ENCODE measurements around the gene COL23A1.

Gene COL23A1

DNA sequence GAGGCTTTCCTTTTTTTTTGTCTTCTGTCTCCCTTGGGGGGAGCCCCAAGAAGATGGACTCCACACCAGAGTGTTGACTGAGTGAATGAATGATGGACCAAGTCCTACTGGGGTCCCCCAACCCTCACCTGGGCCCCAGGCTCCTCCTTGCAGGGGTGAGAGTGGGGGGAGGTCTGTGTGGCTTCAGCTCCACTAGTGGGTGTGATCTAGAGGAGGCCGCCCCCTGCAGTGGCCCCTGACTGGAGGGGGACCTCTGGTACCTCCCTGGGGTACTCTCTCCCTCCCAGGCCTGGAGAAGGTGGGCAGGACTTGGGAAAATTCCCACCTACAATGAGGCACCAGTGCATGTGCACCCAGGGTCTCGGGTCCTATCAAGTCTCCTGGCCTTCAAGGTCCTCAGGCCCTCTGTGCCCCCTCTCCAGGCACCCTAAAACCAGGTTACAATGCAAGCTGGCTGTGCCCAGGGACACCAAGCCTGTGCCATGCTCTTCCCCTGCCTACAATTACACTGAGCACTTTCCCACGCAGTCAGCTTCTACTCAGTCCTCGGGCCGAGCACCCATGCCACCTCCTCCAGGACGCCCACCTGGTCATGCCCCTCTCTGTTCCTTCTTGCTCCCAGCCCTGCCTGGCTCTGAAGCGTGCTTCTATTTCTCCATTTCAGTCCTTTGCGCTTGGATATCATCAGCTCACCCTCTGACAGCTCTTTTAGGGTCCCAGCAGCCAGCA is 240.4 kb downstream of the COL23A1 start:
- DNase-seq: no peak

DNA sequence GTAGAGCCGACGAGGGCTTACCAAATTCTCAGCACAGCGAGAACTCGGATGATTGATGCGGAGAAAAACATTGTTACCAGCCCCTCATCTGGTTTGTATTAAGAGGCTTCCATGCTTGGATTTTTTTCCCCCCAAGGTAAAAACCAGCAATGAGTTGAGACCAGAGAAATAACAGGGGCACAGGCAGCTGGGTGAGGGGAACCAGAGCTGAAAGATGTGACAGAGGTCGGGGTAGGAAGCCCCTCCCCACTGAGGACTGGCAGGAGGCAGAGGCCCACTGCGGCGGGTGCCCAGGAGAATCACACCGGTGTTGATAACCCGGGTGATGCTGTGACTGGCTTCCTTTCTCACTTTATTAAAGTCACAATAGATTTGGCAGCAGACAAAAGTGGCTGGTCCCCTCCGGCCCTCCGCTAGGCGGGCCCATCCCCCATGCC is 241.1 kb downstream of the COL23A1 start:
- no peak for DNase-seq

DNA sequence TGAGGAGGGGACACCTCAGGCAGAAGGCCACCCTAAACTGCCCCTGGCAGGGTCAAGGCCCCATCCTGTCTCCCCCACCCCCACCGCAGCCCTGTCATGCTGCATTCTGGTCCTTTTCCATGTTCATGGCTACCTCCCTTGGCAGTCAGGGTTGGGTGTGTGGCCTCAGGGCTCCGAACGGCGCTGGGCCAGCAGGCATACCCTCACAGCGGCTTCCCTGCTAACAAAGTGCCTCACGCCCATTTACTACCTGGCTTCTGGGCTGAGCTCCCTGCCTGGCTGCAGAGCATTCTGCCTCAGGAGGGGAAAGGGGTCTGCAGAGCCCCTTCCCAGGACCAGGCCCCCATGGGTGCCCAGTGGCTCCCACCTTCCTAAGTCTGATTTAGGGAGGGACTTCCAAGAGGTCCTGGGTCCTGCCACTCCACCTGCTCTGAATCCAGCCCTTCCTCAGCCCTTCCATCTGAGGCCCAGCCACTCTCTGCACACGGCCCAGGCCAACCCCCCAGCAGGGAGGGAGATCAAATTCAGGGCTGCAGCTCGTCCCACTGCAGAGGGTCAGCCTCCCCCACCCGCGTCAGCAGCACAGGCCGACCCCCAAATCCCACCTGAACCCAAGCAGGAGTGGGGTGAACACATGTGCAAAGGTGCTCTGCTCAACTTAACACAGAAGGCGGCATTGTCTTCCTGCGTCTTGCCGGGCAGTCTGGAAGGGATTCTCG is 241.7 kb downstream of the COL23A1 start:
- DNase-seq: no peak

DNA sequence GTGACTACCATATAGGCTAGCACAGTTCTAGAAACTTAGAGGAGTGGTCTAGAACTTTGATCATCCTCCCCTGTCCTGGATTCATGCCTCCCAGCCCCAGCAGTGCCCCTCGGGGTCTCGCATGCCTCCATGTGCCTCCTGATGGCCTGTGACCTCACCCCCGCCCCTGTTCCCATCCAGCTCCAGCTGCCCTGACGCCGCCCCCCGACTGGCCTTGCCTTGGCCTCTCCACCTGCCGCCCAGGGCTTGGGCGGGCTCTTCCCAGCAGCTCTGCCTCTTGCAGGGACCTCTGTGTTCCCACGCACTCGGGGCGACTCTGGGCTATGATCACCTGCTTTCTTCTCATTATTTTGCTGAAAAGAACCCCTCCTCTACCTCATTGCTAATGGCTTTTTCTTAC is 242.2 kb downstream of the COL23A1 start:
- DNase-seq: no peak

DNA sequence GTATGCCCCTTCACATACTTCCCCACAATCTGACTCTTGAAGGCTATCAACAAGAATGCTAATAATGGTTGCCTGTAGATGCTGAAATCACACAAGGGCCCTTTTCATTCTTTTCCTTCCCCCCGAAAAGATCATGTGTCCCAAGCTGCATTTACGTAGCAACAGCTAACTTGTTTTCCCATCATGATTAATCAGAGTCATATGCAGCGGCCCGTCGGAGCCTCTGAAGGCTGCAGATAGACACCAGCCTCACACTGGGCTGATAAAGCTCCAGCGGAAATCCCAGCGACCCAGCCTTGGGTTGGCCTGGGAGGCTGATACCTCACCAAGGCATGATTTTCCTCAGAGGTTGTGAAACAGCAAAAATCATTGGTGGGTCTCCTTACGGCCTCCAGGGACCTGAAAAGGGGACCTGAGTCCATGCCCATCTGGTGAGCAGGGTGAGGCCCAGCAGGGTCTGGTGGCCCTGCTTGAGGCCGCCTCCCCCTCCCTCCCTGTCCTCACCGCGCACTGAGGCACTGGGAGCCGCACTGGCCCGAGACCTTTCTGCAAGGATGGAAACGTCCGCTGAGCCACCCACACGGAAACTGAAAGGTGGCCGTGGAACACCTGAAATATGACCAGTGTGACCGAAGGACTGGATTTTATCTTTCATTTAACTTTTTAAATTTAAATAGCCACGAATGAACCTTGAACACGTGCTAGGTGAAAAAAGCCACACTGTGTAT is 243.4 kb downstream of the COL23A1 start:
- DNase-seq: no peak

DNA sequence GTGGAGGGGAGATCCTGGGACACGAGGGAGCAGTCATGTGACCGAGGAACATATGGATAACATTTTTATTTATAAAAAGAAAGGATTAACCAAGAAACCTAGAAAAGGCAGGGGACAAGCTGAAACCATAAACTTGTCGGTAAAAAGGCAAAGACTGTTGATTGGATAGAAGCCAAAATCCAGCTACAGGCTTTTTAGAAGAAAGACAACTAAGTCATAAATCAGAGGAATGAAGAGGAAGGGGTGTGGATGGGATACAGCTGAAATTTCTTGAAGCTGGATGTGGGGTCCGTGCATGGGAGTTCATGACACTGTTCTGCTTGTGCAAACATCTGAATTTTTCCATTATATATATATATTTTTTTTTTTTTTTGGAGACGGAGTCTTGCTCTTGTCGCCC is 246.9 kb downstream of the COL23A1 start:
- DNase-seq: no peak

DNA sequence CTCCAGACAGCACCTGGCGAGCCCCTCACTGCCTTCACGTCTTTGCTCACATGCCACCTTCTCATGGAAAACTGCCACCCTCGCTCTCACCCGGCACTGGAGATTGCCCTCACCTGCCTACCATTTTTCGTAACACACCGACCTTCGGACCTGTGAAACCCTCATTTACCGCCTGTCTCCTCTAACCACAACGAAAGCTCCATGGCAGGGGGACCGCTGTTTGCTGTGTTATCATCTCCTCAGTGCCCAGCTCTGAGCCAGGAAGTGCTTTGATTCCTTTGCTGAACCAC is 248.4 kb downstream of the COL23A1 start:
- no peak for DNase-seq

DNA sequence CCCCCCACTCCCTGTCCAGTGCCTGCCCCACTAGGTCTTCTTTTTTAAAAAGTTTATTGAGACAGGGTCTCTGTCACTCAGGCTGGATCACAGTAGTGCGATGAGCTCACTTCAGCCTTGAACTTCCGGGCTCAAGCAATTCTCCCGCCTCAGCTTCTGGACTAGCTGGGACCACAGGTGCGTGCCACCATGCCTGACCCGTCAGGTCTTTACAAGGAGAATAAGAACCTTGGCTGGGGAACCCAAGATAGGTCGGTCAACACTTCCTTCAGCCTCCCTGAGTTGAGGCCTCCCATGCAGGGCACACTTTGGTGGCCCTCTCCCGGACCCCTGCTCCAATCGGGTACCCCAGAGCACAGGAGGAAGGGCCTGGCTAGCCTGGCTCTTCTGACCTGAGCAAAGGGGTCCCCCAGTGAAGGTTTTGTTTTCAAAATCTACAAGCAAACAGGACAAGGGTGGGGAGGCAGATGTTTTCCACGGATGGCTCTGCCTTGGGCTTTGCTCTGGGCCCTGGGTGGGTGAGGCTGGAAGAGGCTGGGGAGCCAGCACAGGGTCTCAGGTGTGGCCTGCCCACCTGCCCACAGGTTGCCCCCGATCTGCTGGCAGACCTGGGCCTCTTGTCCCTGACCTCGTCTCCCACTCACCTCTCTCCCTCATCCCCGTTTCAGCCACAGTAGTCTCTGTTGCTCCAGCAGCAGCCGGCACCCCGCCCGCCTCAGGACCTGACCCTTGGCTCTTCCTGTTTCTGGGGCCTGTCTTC is 248.9 kb downstream of the COL23A1 start:
- no peak for DNase-seq

DNA sequence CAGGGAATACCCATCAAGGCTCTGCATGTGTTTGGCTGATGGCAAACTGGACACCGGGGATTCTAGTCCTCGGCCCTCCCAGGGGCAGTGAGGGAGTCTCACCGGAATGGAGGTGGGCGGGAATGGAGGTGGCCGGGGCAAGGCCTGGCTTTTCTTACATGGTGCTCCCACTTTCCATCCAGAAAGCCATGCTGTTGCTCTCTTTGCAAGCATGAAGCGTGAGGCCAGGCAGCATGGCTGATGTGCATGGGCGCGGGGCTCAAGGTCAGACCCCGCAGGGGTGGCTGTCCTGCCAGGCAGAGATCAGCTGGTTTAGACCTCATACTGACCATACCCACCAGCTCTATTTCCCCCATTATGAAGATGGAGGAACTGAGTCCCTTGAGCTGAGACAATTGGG is 249.6 kb downstream of the COL23A1 start:
- DNase-seq: no peak

DNA sequence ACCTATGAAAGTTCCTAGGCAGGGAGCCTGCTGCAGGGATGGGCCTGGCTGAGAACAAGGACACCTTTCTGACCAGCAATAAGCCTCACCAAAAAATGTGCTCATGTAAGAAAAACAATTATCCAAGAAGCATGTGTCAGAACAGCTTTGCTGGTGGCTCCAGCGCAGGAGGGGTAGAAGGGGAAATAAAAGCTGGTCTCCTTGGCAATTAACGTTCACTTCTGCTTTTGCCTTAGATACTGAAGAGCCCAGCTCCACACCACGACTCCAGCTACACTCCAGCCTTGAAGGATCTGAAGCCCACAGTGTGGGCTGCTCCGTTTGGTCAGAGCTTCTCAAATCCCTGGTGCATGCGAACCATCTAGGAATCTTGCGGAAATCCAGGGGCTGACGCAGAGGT is 250.0 kb downstream of the COL23A1 start:
- DNase-seq: no peak

DNA sequence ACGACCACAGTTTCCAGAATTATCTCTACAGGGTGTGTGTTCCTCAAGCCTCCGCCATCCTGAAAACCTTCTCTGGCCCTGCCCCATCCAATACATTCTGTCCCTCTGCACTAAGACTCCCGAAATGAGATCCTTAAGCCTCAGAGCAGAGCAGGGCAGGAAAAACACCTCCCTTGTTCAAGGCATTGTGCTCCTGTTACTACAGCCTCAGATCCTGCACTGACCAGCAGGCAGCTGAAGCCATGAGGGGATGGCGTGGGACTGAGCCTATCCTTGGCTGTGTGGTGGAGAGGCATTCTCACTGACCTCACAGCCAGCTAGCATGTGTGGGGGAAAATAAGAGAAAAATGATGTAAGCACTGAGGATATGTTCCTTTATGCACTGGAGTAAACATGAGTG is 250.9 kb downstream of the COL23A1 start:
- DNase-seq: no peak

DNA sequence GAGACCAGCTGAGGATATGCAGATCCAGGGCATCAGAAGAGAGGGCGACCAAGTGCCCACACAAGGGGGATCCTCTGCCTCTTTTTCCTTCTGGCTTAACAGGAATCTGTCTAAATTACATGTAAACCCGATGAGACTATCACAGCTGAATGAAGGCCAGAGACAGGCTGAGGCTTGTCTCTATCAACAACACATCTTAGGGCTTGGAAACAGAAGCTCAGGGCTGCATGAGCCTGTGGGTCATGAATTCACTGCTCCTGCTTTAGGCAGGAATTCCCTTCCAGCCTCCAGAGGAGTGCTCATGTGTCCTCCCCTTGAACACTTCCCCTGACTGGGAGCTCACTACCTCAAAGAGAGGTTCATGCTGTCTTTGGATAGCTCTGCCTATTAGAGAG is 251.4 kb downstream of the COL23A1 start:
- no peak for DNase-seq

DNA sequence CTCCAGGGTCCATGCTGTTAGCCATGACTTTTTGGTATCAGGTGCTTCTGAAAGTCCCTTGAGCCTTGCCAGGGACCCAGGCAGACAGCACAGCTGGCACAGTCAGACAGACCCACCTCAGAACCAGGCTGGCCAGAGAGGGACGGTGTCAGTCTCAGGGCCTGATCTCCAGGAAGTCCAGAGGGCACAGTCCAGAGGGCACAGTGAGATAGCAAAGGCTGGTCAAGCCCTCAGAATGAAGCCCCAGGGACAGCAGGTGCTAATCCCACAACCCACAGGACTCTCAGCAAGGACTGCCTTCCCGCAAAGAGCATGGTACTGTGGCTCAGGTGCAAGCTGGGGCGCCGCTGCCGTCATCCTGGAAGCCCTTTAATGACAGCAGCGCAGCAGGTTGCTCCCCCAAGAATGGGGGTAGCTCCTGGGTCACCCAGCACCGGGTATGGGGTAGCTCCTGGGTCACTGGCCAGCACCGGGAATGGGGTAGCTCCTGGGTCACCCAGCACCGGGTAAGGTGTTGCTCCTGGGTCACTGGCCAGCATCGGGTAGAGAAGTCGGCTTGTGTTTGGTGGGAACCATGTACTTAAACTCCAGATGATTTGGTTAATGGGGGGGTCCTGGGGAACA is 252.0 kb downstream of the COL23A1 start:
- DNase-seq: no peak

DNA sequence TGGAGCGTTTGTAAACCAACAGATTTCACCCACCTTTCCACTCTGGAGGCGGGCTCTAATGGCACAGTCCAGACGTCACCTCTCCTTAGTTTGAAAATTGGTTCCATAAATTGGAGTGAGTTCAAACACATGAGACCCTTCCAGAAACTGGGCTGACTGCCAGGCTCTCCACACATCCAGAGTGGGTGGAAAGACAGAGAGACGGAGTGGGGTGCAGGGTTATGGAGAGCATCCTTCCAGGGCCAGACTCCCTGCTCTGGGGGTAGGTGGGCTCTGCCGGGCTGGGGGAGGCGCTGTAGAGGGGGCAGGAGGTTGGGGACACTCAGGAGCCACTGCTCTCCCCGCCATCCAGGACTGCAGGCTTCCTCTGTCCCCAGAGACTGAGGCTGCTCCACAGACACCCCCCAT is 252.9 kb downstream of the COL23A1 start:
- peak; percentile 45 for DNase-seq

DNA sequence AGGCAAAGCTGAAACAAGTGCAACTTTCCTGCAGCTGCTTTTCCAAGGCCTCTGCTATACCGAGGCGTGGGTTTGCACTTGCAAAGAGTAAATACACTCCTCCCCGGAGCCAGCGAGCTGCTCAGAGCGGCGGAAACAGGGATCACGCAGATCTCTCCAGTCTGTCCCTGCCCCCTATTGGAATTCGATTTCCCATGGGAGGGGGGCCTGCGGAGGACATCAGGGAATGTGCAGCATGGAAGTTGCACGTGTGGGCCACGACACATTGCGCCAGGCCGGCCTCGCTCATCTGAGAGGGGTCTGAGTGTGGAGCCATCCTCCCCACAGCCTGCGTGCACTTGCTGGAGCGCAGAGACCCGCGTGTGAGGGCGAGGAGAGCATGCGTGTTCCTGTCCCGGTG is 253.3 kb downstream of the COL23A1 start:
- DNase-seq: no peak

DNA sequence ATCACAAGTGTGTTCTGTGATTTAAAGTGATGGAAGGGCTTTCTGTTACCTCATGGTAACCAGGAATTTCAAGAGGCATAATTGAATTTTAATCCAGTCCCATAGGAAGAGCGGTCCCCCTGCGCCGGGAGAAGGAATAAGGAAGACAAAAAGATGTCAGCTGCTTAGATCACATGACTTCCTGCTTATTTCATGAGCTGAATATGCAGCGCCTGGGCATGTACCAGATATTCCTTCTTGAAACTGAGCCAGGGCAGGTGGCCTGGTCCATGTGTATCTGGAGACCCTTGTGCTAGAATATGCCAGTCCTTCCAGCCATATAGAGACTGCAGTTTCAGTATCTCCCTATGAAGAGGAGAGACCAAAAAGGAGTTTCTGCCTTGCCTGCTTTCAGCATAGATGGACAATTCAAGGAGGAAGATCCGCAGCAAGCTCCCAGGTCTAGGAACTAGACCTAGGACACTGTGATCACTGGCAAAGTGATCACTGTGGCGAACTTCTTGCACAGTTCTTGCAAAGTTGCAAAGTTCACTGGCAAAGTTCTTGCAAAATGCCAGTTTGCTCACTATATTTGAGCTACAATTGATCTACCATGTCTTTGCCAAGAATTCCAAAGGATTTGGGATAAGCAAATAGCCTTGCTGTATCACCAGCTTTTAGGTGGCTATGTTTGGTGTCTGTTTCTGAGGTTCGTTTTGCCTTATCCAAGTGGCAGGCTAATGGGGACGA is 254.7 kb downstream of the COL23A1 start:
- DNase-seq: no peak

DNA sequence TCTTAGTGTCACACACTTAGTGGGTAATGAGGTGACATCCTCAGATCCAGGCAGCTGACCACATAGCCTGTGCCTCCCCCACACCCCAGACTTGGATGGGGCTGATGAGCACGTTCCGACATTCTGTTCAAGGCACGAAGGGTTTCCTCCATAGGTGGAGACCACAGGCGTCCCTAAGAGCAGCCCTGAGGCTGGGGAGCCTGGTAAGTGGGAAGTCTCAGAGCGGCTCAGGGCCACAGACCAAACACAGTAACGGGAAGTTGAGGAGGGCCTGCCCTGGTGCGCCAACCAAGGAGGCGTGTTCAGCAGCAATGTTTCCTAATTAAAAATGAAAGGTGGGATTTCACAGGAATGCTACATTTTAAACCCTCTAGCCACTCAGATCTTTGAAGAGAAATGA is 255.3 kb downstream of the COL23A1 start:
- no peak for DNase-seq

DNA sequence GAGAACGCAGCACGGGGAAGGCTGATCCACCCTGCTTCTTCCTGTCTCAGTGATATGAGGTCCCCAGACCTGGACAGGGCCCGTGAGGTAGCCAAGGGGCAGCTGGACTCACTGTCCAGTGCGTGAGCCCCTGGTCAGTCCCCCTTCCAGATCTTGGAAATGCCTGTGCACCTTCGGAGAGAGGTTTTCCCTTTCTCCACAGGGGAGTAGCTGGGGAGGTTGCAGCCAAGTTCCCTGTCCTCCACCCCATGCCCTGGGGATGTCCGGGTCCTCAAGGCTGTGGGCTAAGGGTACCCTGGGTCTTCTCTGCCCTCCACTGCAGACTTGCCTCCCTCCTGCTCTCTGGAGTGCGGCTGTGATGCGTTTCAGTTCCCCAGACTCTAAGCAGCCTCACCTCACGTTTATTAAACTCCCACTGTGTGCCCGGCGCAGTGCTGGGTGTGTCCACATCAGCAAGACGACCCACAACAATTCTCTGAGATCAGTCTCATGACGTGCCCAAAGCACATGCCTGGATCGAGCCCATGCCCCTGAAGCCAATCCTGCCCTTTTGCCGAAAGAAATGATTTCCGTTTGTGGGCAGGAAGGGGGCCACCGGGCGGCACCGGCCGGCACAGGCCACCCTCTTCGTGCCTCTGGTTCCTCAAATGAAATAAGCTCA is 256.2 kb downstream of the COL23A1 start:
- DNase-seq: no peak

DNA sequence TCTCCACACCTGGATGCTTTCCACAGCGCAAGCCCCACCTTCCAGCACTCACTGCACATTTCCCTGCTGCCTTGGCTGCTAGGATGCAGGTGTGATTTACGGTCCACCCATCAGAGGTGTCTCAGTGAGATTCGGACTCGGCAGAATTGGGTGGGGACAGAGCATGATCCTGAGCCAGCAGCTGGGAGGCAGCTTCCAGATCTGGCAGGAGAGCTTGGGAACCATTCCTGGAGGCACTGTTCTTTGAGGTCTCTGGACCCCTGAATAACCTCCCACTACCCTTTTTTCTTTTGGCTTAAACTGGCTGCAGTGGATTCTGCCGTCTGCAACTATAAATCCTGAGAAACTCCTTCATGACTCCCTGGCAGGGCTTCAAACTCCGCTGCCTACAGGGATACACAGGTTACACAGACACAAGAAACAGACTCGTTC is 258.0 kb downstream of the COL23A1 start:
- no peak for DNase-seq

DNA sequence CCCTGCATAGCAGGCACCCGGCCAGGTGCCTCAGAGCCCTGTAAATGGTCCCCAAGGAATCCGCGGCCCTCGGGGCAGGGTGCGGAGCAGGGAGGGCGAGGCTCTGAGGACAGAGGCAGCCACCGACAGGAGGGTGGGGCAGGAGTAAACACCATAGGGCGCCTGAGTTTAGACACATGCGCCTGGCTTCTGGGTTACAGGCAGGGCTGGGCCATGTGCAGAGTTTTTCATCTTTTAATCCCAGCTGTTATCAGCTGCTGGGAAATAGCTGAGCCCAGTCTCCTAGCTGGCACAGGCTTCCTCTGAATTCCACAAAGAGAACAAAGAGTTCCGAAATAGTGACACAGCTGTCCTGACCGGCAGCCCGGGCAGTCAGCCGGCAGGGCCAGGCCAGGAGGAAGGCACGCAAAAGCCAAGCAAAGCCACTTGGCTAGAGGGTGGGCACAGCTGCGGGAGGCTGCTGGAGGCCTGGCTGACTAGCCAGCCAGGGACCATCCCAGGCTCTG is 258.6 kb downstream of the COL23A1 start:
- no peak for DNase-seq

DNA sequence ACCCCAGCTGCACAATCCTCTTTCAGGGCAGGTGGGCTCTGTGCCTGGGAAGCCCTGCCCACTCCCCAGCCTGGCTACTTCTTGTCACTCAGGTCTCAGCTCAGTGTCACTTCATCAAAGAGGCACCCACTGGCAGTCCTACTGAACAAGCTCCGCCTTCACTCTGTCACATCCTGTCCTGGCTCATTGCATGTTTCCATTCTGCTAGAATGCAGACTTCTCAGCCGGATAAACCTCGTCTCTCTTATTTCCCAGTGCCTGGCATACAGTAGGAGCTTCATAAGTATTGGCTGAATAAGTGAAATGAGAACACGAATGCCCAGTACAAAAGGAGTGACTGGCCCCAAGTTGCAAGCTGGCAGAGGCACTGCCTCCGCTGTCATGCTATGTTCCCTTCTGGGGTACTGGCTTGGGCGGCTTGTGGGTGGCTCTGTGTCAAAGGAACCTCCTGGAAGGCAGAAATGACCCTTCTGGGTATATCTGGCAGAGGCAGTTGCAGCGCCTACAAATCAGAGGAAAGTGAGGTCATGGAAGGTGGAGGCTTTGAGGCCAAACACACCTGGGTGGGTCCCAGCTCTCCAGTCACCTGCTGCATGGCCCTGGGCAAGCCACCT is 259.3 kb downstream of the COL23A1 start:
- no peak for DNase-seq
